Type B pancreatic cell (in vitro differentiated cells): Measurements from ENCODE around the gene MBD3L5. TPM values are rescaled to one million over a fixed set of nuclear protein-coding genes. Genes with fewer than 3 reads are reported as not detected.
"Not testable (repeated sequence)": the region's sequence is repeated elsewhere in the genome, so short reads cannot be mapped to it uniquely, and the experiment has no call there.

Source experiments
- DNase-seq: peaks from one replicate; pipeline ENCODE4 v3.0.0; 2021; ENCODE audit warnings: mixed read lengths; ENCODE audit not compliant: unreplicated experiment; ENCODE audit errors: extremely low spot score
- H3K27ac Mint-ChIP-seq: 2 replicates; pipeline ENCODE4 v1.8.0; 2021; ENCODE audit warnings: mild to moderate bottlenecking, mixed read lengths
- H3K27me3 Mint-ChIP-seq: 2 replicates; pipeline ENCODE4 v1.8.0; 2021; ENCODE audit warnings: mixed read lengths
- H3K36me3 Mint-ChIP-seq: 2 replicates; pipeline ENCODE4 v1.8.0; 2021; ENCODE audit warnings: mixed read lengths
- H3K4me1 Mint-ChIP-seq: one replicate; pipeline ENCODE4 v1.8.0; 2021; ENCODE audit warnings: mixed read lengths; ENCODE audit not compliant: unreplicated experiment
- H3K4me3 Mint-ChIP-seq: 2 replicates; pipeline ENCODE4 v1.8.0; 2021; ENCODE audit warnings: mild to moderate bottlenecking, mixed read lengths
- H3K9me3 Mint-ChIP-seq: 2 replicates; pipeline ENCODE4 v1.8.0; 2021; ENCODE audit warnings: mixed read lengths
- long read RNA-seq: library from polyadenylated mRNA; unstranded; transcript quantifications from one replicate; pipeline ENCODE4 v2.0.0, GENCODE V29; 2020
- total RNA-seq: library from RNA; stranded (reverse); gene quantifications from 2 replicates; pipeline ENCODE4 v1.2.1, GENCODE V29; 2021; ENCODE audit warnings: low replicate concordance
- TF ChIP-seq, protein P1 (sequence below): fragments of 200-600 bp; sonication (generic); conservative IDR thresholded peaks from 2 replicates; pipeline ENCODE4 v1.5.0; 2021; ENCODE audit warnings: antibody characterized with exemption, mild to moderate bottlenecking

MBD3L5 gene
- not detected in 2 replicates for total RNA-seq
- long read RNA-seq, result 0 reads

DNA sequence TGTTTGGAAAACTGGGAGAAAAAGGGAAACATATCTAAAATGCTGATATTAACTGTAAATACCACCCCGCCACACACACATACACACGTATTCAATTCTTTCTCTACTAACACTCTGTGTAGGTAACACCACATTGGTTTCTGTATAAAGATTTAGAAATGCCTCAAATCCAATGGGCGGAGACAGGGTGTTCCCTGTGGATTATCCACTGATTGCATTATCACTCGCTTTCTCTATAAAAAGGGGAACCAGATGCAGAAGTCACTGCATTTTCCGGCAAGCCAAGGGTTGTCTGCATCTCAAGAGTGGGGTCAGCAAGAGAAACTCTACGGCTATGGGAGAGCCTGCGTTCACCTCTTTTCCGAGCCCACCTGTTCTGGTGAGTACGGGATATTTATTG lies at the start of gene MBD3L5:
Gene MBD3L5 (plus strand): TSS at position 301 of the 400 bp plus-strand sequence. CDS start 34 bp downstream, at position 335.
- not testable (repeated sequence) for DNase-seq, H3K4me3 Mint-ChIP-seq, H3K4me1 Mint-ChIP-seq, H3K27ac Mint-ChIP-seq, H3K36me3 Mint-ChIP-seq, H3K27me3 Mint-ChIP-seq, H3K9me3 Mint-ChIP-seq

DNA sequence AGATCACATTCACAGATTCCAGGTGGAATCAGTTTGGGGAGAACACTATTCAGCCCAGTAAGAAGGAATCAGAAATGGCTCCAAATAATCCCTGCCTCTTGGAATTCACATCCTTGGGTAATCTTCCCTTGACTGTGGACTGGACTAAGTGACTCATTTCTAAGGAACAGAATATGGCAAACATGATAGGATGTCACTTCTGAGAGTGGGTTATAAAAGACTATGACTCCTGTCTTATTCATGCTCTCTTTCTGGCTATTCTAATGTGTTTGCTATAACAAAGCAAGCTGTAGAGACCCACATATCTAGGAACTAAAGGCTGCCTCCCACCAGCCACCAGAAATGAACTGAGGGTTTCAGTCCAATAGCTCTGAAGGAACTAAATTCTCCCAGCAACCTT lies 46.9 kb upstream of the MBD3L5 start:
- TF ChIP-seq, protein P1, sequence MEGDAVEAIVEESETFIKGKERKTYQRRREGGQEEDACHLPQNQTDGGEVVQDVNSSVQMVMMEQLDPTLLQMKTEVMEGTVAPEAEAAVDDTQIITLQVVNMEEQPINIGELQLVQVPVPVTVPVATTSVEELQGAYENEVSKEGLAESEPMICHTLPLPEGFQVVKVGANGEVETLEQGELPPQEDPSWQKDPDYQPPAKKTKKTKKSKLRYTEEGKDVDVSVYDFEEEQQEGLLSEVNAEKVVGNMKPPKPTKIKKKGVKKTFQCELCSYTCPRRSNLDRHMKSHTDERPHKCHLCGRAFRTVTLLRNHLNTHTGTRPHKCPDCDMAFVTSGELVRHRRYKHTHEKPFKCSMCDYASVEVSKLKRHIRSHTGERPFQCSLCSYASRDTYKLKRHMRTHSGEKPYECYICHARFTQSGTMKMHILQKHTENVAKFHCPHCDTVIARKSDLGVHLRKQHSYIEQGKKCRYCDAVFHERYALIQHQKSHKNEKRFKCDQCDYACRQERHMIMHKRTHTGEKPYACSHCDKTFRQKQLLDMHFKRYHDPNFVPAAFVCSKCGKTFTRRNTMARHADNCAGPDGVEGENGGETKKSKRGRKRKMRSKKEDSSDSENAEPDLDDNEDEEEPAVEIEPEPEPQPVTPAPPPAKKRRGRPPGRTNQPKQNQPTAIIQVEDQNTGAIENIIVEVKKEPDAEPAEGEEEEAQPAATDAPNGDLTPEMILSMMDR, result no peak
- no peak for DNase-seq
- Mint-ChIP-seq H3K36me3 (no peaks in the 10 kb centered on the region), H3K27me3 (no peaks in the 10 kb centered on the region), H3K27ac (no peak overlapping the region), H3K4me1 (no peaks in the 10 kb centered on the region), H3K9me3 (peaks cover 10% of the 10 kb centered on the region), H3K4me3 (no peak overlapping the region)

DNA sequence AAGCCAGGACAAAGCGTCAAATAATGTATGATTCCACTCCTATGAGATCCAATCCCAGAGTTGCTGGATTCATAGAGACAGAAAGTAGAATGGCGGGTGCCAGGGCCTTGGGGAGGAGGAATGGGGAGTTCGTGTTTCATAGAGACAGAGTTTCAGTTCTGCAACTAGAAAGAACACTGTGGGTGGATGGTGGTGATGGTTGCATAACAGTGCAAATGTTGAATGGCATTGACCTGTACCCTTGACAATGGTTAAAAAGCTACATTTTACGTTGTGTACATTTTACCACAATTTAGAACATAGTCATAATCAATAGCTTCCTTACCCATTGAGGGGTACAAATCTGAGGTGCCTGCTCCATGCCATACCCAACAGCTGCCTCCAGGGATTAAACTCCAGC lies 42.5 kb upstream of the MBD3L5 start:
- Mint-ChIP-seq H3K4me3 (no peak overlapping the region), H3K27ac (no peak overlapping the region), H3K4me1 (no peaks in the 10 kb centered on the region), H3K27me3 (no peaks in the 10 kb centered on the region), H3K9me3 (peaks cover 10% of the 10 kb centered on the region), H3K36me3 (no peaks in the 10 kb centered on the region)
- DNase-seq, result no peak
- TF ChIP-seq, protein P1, result no peak

DNA sequence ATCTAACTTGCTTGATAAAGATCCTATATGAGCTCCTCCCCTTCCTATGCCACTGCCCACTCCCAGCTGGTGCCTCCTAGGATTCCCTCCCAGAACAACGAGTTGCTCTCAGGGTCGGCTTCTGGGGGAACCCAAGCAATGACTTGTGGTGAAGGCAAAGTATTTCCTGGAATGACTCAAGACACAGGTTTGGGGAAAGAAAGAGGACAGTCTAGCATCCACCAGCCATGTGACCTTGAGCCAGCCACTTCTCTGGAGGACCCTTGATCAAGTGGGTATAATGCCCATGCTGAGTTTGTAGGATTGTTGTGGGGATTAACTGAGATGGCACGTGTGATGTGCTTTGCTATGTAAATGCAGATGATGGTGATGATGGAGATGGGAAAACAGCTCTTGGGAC lies 42.1 kb upstream of the MBD3L5 start:
- H3K4me1 Mint-ChIP-seq, result no peaks in the 10 kb centered on the region
- no peaks in the 10 kb centered on the region for H3K27me3 Mint-ChIP-seq
- TF ChIP-seq, protein P1, result no peak
- H3K27ac Mint-ChIP-seq, result no peak overlapping the region
- DNase-seq, result no peak
- H3K4me3 Mint-ChIP-seq, result no peak overlapping the region
- H3K36me3 Mint-ChIP-seq, result no peaks in the 10 kb centered on the region
- peaks cover 10% of the 10 kb centered on the region for H3K9me3 Mint-ChIP-seq

DNA sequence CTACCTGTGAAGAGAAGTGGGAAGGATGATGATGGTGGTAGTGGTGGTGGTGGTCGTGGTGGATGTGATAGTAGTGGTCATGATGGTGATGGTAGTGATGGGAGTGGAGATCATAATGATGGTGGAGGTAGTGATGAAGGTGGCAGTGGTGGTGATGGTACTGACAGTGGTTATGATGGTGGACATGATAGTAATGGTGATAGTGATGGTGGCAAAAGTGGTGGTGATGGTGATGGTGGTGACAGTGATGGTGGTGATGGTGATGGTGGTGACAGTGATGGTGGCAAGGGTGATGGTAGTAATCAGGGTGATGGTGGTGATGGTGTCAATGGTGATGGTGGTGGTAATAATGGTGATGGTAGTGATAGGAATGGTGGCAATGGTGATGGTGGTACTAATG lies 35.3 kb upstream of the MBD3L5 start:
- H3K9me3 Mint-ChIP-seq, result peaks cover 24% of the 10 kb centered on the region
- H3K27ac Mint-ChIP-seq, result no peak overlapping the region
- TF ChIP-seq, protein P1, result no peak
- no peak overlapping the region for H3K4me3 Mint-ChIP-seq
- H3K36me3 Mint-ChIP-seq, result peaks cover 3% of the 10 kb centered on the region
- DNase-seq, result no peak
- no peaks in the 10 kb centered on the region for H3K27me3 Mint-ChIP-seq
- no peaks in the 10 kb centered on the region for H3K4me1 Mint-ChIP-seq

DNA sequence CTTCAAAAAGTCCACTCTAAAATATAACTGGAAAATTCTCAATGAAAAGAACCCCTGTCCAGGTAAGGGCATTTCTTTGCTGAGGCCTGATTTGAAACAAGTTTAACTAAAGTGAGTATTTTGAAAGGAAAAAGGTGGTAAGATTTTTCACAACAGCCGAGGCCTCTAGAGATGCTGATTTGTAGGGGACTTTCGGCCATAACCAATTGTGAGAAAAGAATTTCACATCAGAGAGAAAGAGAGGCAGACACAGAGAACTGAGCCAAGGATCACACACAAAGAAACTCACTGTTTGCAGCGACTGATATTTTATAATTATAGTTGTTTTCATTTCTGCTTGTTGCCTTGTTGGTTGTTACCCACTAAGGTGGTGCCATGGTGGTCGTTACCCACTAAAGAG lies 33.6 kb upstream of the MBD3L5 start:
- Mint-ChIP-seq H3K27ac (no peak overlapping the region), H3K36me3 (peaks cover 3% of the 10 kb centered on the region), H3K4me3 (no peak overlapping the region), H3K4me1 (no peaks in the 10 kb centered on the region), H3K9me3 (peaks cover 24% of the 10 kb centered on the region), H3K27me3 (no peaks in the 10 kb centered on the region)
- DNase-seq, result no peak
- TF ChIP-seq, protein P1, result no peak
